ENCODE results near the gene INO80. TPM values are rescaled to one million over a fixed set of nuclear protein-coding genes. Genes with fewer than 3 reads are reported as not detected.
"Not testable (repeated sequence)": the region's sequence is repeated elsewhere in the genome, so short reads cannot be mapped to it uniquely, and the experiment has no call there.

Gene INO80
- total and polyA plus RNA-seq, 9 donors: 13.0 to 18.1 (median 16.6) TPM

- no peaks in the 10 kb centered on the region for H3K4me1 ChIP-seq (ENCODE audit: control insufficient read depth, insufficient read depth, low read length)
- H3K27me3 ChIP-seq (ENCODE audit: control insufficient read depth, insufficient read depth, low read length): no peaks in the 10 kb centered on the region
- H3K27ac ChIP-seq (ENCODE audit: low read length): no peak overlapping the region
- H3K9me3 ChIP-seq (replicated peaks; ENCODE audit: control insufficient read depth, low read depth, low read length): no peaks in the 10 kb centered on the region
- H3K36me3 ChIP-seq (ENCODE audit: control insufficient read depth, insufficient read depth, low read length): no peaks in the 10 kb centered on the region
- no CpG with 5 or more reads among the region's 5 CpGs for WGBS (ENCODE audit: insufficient coverage)
- H3K4me3 ChIP-seq (ENCODE audit: low read length): no peak overlapping the region
- DNase-seq: no peak
Observed at GRCh38 chr15:41139619-41140018, 23.5 kb upstream of the INO80 start.

- not testable (repeated sequence) for DNase-seq; H3K27me3 ChIP-seq (ENCODE audit: control insufficient read depth, insufficient read depth, low read length)
- 92% methylated on average over 6 of the region's 7 CpGs for WGBS (ENCODE audit: insufficient coverage)
Observed at GRCh38 chr15:41139112-41139511, 23.0 kb upstream of the INO80 start.

GRCh38 chr15:41135580-41135979 is 19.5 kb upstream of the INO80 start:
- WGBS (ENCODE audit: insufficient coverage): 92% methylated on average over 6 of the region's 6 CpGs
- H3K27me3 ChIP-seq (ENCODE audit: control insufficient read depth, insufficient read depth, low read length); H3K27ac ChIP-seq (ENCODE audit: low read length); H3K36me3 ChIP-seq (ENCODE audit: control insufficient read depth, insufficient read depth, low read length); DNase-seq; H3K4me1 ChIP-seq (ENCODE audit: control insufficient read depth, insufficient read depth, low read length); H3K4me3 ChIP-seq (ENCODE audit: low read length); H3K9me3 ChIP-seq (replicated peaks; ENCODE audit: control insufficient read depth, low read depth, low read length): not testable (repeated sequence)

More at GRCh38 chr15:41139112-41139511, 23.0 kb upstream of the INO80 start:
- H3K36me3 ChIP-seq (ENCODE audit: control insufficient read depth, insufficient read depth, low read length); H3K9me3 ChIP-seq (replicated peaks; ENCODE audit: control insufficient read depth, low read depth, low read length); H3K4me3 ChIP-seq (ENCODE audit: low read length); H3K4me1 ChIP-seq (ENCODE audit: control insufficient read depth, insufficient read depth, low read length); H3K27ac ChIP-seq (ENCODE audit: low read length): not testable (repeated sequence)

GRCh38 chr15:41133454-41133853 is 17.4 kb upstream of the INO80 start:
- no peak for DNase-seq
- WGBS (ENCODE audit: insufficient coverage): 66% methylated on average over 10 of the region's 10 CpGs

GRCh38 chr15:41132094-41132493 is 16.0 kb upstream of the INO80 start:
- WGBS (ENCODE audit: insufficient coverage): 88% methylated on average over 2 of the region's 2 CpGs
- H3K27me3 ChIP-seq (ENCODE audit: control insufficient read depth, insufficient read depth, low read length); H3K36me3 ChIP-seq (ENCODE audit: control insufficient read depth, insufficient read depth, low read length); H3K4me3 ChIP-seq (ENCODE audit: low read length); H3K4me1 ChIP-seq (ENCODE audit: control insufficient read depth, insufficient read depth, low read length); H3K27ac ChIP-seq (ENCODE audit: low read length); H3K9me3 ChIP-seq (replicated peaks; ENCODE audit: control insufficient read depth, low read depth, low read length); DNase-seq: not testable (repeated sequence)

More at GRCh38 chr15:41133454-41133853, 17.4 kb upstream of the INO80 start:
- no peaks in the 10 kb centered on the region for H3K4me1 ChIP-seq (ENCODE audit: control insufficient read depth, insufficient read depth, low read length)
- H3K27me3 ChIP-seq (ENCODE audit: control insufficient read depth, insufficient read depth, low read length): no peaks in the 10 kb centered on the region
- no peak overlapping the region for H3K4me3 ChIP-seq (ENCODE audit: low read length)
- H3K9me3 ChIP-seq (replicated peaks; ENCODE audit: control insufficient read depth, low read depth, low read length): no peaks in the 10 kb centered on the region
- H3K36me3 ChIP-seq (ENCODE audit: control insufficient read depth, insufficient read depth, low read length): no peaks in the 10 kb centered on the region
- H3K27ac ChIP-seq (ENCODE audit: low read length): no peak overlapping the region

- 92% methylated on average over 2 of the region's 6 CpGs for WGBS (ENCODE audit: insufficient coverage)
- Histone ChIP-seq H3K27me3 (ENCODE audit: control insufficient read depth, insufficient read depth, low read length) (peaks cover 4% of the 10 kb centered on the region), H3K36me3 (ENCODE audit: control insufficient read depth, insufficient read depth, low read length) (no peaks in the 10 kb centered on the region), H3K4me3 (ENCODE audit: low read length) (no peak overlapping the region), H3K9me3 (replicated peaks; ENCODE audit: control insufficient read depth, low read depth, low read length) (no peaks in the 10 kb centered on the region), H3K27ac (ENCODE audit: low read length) (no peak overlapping the region), H3K4me1 (ENCODE audit: control insufficient read depth, insufficient read depth, low read length) (no peaks in the 10 kb centered on the region)
- no peak for DNase-seq
Observed at GRCh38 chr15:41128174-41128902, 12.3 kb upstream of the INO80 start.

GRCh38 chr15:41125931-41126642 is 10.0 kb upstream of the INO80 start:
- Histone ChIP-seq H3K27me3 (ENCODE audit: control insufficient read depth, insufficient read depth, low read length) (peaks cover 4% of the 10 kb centered on the region), H3K4me1 (ENCODE audit: control insufficient read depth, insufficient read depth, low read length) (no peaks in the 10 kb centered on the region), H3K9me3 (replicated peaks; ENCODE audit: control insufficient read depth, low read depth, low read length) (no peaks in the 10 kb centered on the region), H3K27ac (ENCODE audit: low read length) (no peak overlapping the region), H3K4me3 (ENCODE audit: low read length) (no peak overlapping the region), H3K36me3 (ENCODE audit: control insufficient read depth, insufficient read depth, low read length) (no peaks in the 10 kb centered on the region)
- WGBS (ENCODE audit: insufficient coverage): no CpG with 5 or more reads among the region's 4 CpGs
- DNase-seq: peak; percentile 17

- H3K36me3 ChIP-seq (ENCODE audit: control insufficient read depth, insufficient read depth, low read length): no peaks in the 10 kb centered on the region
- H3K4me3 ChIP-seq (ENCODE audit: low read length): no peak overlapping the region
- H3K27ac ChIP-seq (ENCODE audit: low read length): no peak overlapping the region
- no peak for DNase-seq
- H3K4me1 ChIP-seq (ENCODE audit: control insufficient read depth, insufficient read depth, low read length): no peaks in the 10 kb centered on the region
- no peaks in the 10 kb centered on the region for H3K9me3 ChIP-seq (replicated peaks; ENCODE audit: control insufficient read depth, low read depth, low read length)
- WGBS (ENCODE audit: insufficient coverage): no CpG with 5 or more reads among the region's 1 CpG
- peaks cover 4% of the 10 kb centered on the region for H3K27me3 ChIP-seq (ENCODE audit: control insufficient read depth, insufficient read depth, low read length)
Observed at GRCh38 chr15:41125063-41125669, 9.1 kb upstream of the INO80 start.

- Histone ChIP-seq H3K27ac (ENCODE audit: low read length) (no peak overlapping the region), H3K4me3 (ENCODE audit: low read length) (no peak overlapping the region), H3K27me3 (ENCODE audit: control insufficient read depth, insufficient read depth, low read length) (peaks cover 4% of the 10 kb centered on the region), H3K36me3 (ENCODE audit: control insufficient read depth, insufficient read depth, low read length) (no peaks in the 10 kb centered on the region), H3K4me1 (ENCODE audit: control insufficient read depth, insufficient read depth, low read length) (no peaks in the 10 kb centered on the region), H3K9me3 (replicated peaks; ENCODE audit: control insufficient read depth, low read depth, low read length) (no peaks in the 10 kb centered on the region)
- no CpG with 5 or more reads among the region's 5 CpGs for WGBS (ENCODE audit: insufficient coverage)
- DNase-seq: no peak
Observed at GRCh38 chr15:41124058-41124457, 8.0 kb upstream of the INO80 start.

GRCh38 chr15:41122849-41123248 is 6.8 kb upstream of the INO80 start:
- no CpG with 5 or more reads among the region's 2 CpGs for WGBS (ENCODE audit: insufficient coverage)
- Histone ChIP-seq H3K27me3 (ENCODE audit: control insufficient read depth, insufficient read depth, low read length) (peaks cover 4% of the 10 kb centered on the region), H3K4me3 (ENCODE audit: low read length) (no peak overlapping the region)

More at GRCh38 chr15:41122849-41123248, 6.8 kb upstream of the INO80 start:
- H3K36me3 ChIP-seq (ENCODE audit: control insufficient read depth, insufficient read depth, low read length): no peaks in the 10 kb centered on the region
- no peaks in the 10 kb centered on the region for H3K4me1 ChIP-seq (ENCODE audit: control insufficient read depth, insufficient read depth, low read length)
- H3K9me3 ChIP-seq (replicated peaks; ENCODE audit: control insufficient read depth, low read depth, low read length): no peaks in the 10 kb centered on the region
- no peak for DNase-seq
- H3K27ac ChIP-seq (ENCODE audit: low read length): no peak overlapping the region
